Natural killer cell (primary cell): Measurements from ENCODE around the gene TMEM132D. TPM values are rescaled to one million over a fixed set of nuclear protein-coding genes. Genes with fewer than 3 reads are reported as not detected.

Source experiments
- ATAC-seq, 3 donors: fragments of 150-1000 bp in 2 of 3; fragments of 200-7000 bp in 1 of 3; cut with Tn5 transposase; 1 replicate in 1 of 3; 2 replicates in 2 of 3; pipeline ENCODE4 v1.10.0; 2021; ENCODE audit warnings: mild to moderate bottlenecking in 2 of 3, moderate library complexity in 2 of 3
- DNase-seq, 2 donors: peaks; one replicate each; pipeline versions ENCODE4 v3.0.0 to v3.0.0-alpha.2; 2013 to 2021; ENCODE audit warnings: mixed read lengths in 1 of 2
- H3K27ac ChIP-seq: one replicate; pipeline ENCODE4 v1.5.1; 2013; ENCODE audit warnings: mild to moderate bottlenecking, low read length
- H3K27me3 ChIP-seq: one replicate; pipeline ENCODE4 v1.6.1; 2013; ENCODE audit warnings: low read length; ENCODE audit not compliant: control insufficient read depth, insufficient read depth
- H3K36me3 ChIP-seq: one replicate; pipeline ENCODE4 v1.6.1; 2013; ENCODE audit warnings: low read length; ENCODE audit not compliant: control insufficient read depth, insufficient read depth
- H3K4me1 ChIP-seq: one replicate; pipeline ENCODE4 v1.6.1; 2013; ENCODE audit warnings: low read length; ENCODE audit not compliant: control insufficient read depth, insufficient read depth
- H3K4me3 ChIP-seq: one replicate; pipeline ENCODE4 v1.5.1; 2013; ENCODE audit warnings: low read length
- H3K9me3 ChIP-seq: one replicate; pipeline ENCODE4 v1.6.1; 2013; ENCODE audit warnings: low read length; ENCODE audit not compliant: control insufficient read depth, insufficient read depth
- H3K27ac Mint-ChIP-seq, 2 donors: one replicate each; pipeline ENCODE4 v1.8.0; 2022; ENCODE audit warnings: mild to moderate bottlenecking in 2 of 2, mixed read lengths in 2 of 2, moderate library complexity in 1 of 2
- H3K27me3 Mint-ChIP-seq, 2 donors: one replicate each; pipeline ENCODE4 v1.8.0; 2022; ENCODE audit warnings: low read depth in 2 of 2, mixed read lengths in 2 of 2
- H3K36me3 Mint-ChIP-seq: one replicate; pipeline ENCODE4 v1.8.0; 2022; ENCODE audit warnings: mixed read lengths
- H3K4me1 Mint-ChIP-seq, 2 donors: one replicate each; pipeline ENCODE4 v1.8.0; 2022; ENCODE audit warnings: mixed read lengths in 2 of 2
- H3K4me3 Mint-ChIP-seq: one replicate; pipeline ENCODE4 v1.8.0; 2022; ENCODE audit warnings: mild to moderate bottlenecking, moderate library complexity, mixed read lengths
- H3K9me3 Mint-ChIP-seq, 2 donors: one replicate each; pipeline ENCODE4 v1.8.0; 2022; ENCODE audit warnings: mixed read lengths in 2 of 2
- WGBS: methylation state at CpG from one replicate; pipeline ENCODE4 v1.1.7; 2013; ENCODE audit warnings: missing lambda C conversion rate; ENCODE audit not compliant: insufficient coverage; 5-methylcytosine and 5-hydroxymethylcytosine counted together
- intact Hi-C: fragments of 100-400 bp; cut with micrococcal nuclease; formaldehyde crosslinking; loops from one replicate; pipeline ENCODE4 v1.14.2; 2022
- total RNA-seq, 4 donors: library from RNA; stranded (reverse); fragments of 120-200 nt in 1 of 4; gene quantifications; one replicate each; pipeline versions ENCODE4 v1.2.3 to v1.2.4, GENCODE V29; 2013 to 2022
- TF ChIP-seq, protein P1 (sequence below): fragments of 200-600 bp; IDR thresholded peaks from one replicate; pipeline ENCODE4 v1.8.0; 2022; ENCODE audit warnings: antibody characterized with exemption

TMEM132D gene
- total RNA-seq, 3 donors from 2014 or later (not counting 1 experiment from before 2014, with no cell fraction given) = not detected

DNA sequence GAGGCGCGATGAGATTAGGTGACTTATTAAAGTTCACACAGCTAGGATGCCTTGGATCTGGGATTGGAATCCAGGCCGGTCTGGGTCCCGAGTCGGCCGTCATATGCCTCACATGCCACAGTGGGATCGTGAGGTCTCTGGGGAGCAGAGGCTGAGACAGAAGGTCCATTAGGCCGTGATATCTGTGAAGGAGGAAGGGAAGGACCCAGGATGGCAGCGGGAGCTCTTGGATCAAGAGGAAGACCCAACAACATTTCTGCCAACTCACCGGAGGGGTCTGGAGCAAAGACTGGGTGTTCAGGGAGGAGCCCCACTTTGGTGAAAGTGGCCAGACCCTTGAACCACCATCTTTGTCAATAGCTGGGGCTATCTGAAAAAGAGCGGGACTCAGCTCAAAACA lies 807.6 kb downstream of the TMEM132D start:
- no peaks in the 10 kb centered on the region for H3K27me3 Mint-ChIP-seq
- no peak overlapping the region for H3K27ac Mint-ChIP-seq
- DNase-seq = no peak
- intact Hi-C loops = no loop called here
- H3K4me3 ChIP-seq = no peak overlapping the region
- no peak overlapping the region for H3K27ac ChIP-seq
- ATAC-seq = no peak
- no peak overlapping the region for H3K4me3 Mint-ChIP-seq
- H3K4me1 ChIP-seq = no peaks in the 10 kb centered on the region
- no peaks in the 10 kb centered on the region for H3K27me3 ChIP-seq
- H3K9me3 Mint-ChIP-seq = no peaks in the 10 kb centered on the region
- H3K4me1 Mint-ChIP-seq = no peaks in the 10 kb centered on the region
- H3K36me3 Mint-ChIP-seq = no peaks in the 10 kb centered on the region
- TF ChIP-seq, protein P1, sequence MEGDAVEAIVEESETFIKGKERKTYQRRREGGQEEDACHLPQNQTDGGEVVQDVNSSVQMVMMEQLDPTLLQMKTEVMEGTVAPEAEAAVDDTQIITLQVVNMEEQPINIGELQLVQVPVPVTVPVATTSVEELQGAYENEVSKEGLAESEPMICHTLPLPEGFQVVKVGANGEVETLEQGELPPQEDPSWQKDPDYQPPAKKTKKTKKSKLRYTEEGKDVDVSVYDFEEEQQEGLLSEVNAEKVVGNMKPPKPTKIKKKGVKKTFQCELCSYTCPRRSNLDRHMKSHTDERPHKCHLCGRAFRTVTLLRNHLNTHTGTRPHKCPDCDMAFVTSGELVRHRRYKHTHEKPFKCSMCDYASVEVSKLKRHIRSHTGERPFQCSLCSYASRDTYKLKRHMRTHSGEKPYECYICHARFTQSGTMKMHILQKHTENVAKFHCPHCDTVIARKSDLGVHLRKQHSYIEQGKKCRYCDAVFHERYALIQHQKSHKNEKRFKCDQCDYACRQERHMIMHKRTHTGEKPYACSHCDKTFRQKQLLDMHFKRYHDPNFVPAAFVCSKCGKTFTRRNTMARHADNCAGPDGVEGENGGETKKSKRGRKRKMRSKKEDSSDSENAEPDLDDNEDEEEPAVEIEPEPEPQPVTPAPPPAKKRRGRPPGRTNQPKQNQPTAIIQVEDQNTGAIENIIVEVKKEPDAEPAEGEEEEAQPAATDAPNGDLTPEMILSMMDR = no peak
- 93% methylated on average over 11 of the region's 11 CpGs for WGBS
- no peaks in the 10 kb centered on the region for H3K9me3 ChIP-seq
- H3K36me3 ChIP-seq = no peaks in the 10 kb centered on the region

DNA sequence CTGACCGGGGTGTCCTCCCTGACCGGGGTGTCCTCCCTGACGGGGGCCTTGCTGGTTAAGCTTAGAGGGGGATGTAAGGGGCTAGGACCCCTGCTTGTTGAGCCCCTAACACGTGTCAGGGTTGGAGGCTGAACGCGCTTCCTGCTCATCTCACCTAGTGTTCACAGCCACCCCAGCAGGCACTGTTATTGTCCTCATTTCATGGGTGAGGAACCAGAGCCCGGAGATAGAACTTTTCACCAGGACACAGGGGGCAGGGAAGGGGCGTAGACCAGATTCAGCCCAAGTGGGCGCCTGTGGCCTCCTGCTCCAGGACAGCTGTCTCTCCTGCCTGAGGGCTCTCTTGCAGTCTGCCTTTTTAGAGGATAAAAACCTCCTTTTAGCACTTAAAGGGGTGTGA lies 814.2 kb downstream of the TMEM132D start:
- DNase-seq = no peak
- H3K27ac ChIP-seq = no peak overlapping the region
- H3K4me3 Mint-ChIP-seq = no peak overlapping the region
- H3K9me3 Mint-ChIP-seq = no peaks in the 10 kb centered on the region
- H3K9me3 ChIP-seq = no peaks in the 10 kb centered on the region
- no peaks in the 10 kb centered on the region for H3K27me3 Mint-ChIP-seq
- TF ChIP-seq, protein P1 = no peak
- H3K4me1 ChIP-seq = no peaks in the 10 kb centered on the region
- 78% methylated on average over 9 of the region's 9 CpGs for WGBS
- intact Hi-C loops = no loop called here
- no peaks in the 10 kb centered on the region for H3K36me3 Mint-ChIP-seq
- H3K36me3 ChIP-seq = no peaks in the 10 kb centered on the region
- no peaks in the 10 kb centered on the region for H3K27me3 ChIP-seq
- H3K27ac Mint-ChIP-seq = no peak overlapping the region
- ATAC-seq = no peak
- H3K4me3 ChIP-seq = no peak overlapping the region
- no peaks in the 10 kb centered on the region for H3K4me1 Mint-ChIP-seq

DNA sequence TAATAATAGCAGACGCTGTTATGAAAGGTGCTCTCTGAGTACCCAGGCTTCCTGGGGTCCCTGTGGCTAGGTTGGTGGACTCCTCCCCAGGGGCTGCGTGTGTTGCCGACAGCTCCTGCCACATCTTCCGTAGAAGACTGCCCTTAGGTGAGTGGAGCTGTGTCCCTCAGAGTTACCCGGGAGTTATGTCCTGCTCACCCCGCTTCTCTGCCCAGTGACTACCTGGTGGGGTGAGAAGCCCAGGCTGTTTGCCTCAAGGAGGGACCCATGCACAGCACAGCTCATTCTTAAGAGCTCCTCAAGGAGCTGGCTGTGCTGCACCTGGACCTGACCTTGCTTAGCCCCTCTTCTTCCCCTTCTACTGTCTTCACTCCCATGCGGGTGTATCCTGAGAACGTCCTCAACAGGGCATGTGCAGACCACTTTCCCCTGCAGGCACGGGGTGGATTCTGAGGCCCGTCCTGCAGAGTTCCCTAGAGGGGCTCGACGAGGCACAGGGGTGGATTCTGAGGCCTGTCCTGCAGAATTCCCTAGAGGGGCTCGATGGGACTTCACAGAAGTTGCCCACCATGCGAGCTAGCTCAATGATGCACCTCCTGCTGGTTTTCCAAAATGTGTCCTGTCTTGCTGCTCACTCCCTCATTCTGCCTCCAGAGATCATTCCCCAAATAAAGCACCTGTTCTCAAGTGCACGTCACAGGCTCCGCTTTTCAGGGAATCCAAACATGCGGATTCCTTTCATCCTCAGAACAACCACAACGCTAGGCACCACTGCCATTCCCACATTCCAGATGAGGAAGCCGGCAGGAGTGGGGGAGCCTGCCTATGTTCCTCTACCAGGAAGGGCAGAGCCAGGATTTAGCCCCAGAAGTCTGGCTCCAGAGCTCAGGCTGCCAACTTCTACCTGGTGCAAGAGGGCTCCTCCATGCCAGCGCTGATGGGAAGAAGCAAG lies 818.7 kb downstream of the TMEM132D start:
- DNase-seq (no peak), ATAC-seq (no peak)
- intact Hi-C loops = no loop called here
- Mint-ChIP-seq H3K4me3 (no peak overlapping the region), H3K27ac (no peak overlapping the region), H3K4me1 (no peaks in the 10 kb centered on the region), H3K27me3 (peaks cover 0 to 3% of the 10 kb centered on the region in 2 donors), H3K9me3 (no peaks in the 10 kb centered on the region), H3K36me3 (no peaks in the 10 kb centered on the region)
- Histone ChIP-seq H3K9me3 (no peaks in the 10 kb centered on the region), H3K27me3 (no peaks in the 10 kb centered on the region), H3K4me3 (no peak overlapping the region), H3K36me3 (no peaks in the 10 kb centered on the region), H3K27ac (no peak overlapping the region), H3K4me1 (no peaks in the 10 kb centered on the region)
- 84% methylated on average over 20 of the region's 20 CpGs for WGBS
- TF ChIP-seq, protein P1 = no peak
